Tibial artery (tissue), 4 donors: ENCODE data around the gene CCNC.

ENCODE experiments used
- DNase-seq, 2 donors: peaks; one replicate each; pipeline ENCODE4 v3.0.0-alpha.2; 2019
- H3K27ac ChIP-seq, 2 donors: fragments of 200-600 bp; sonication (generic) in 1 of 2; 1 replicate in 1 of 2; 2 replicates in 1 of 2; pipeline ENCODE4 v1.5.1; 2018 to 2019; ENCODE audit warnings: mild to moderate bottlenecking in 1 of 2
- H3K27me3 ChIP-seq, 2 donors: fragments of 200-600 bp; sonication (generic) in 1 of 2; one replicate each; pipeline versions ENCODE4 v1.5.1 to v1.6.0; 2016 to 2019
- H3K36me3 ChIP-seq, 3 donors: fragments of 200-600 bp; sonication (generic) in 2 of 3; one replicate each; pipeline ENCODE4 v1.5.1; 2016 to 2019; ENCODE audit warnings: mild to moderate bottlenecking in 2 of 3
- H3K4me1 ChIP-seq, 4 donors: fragments of 200-600 bp; sonication (generic) in 2 of 4; 1 replicate in 3 of 4; 2 replicates in 1 of 4; pipeline ENCODE4 v1.5.1; 2016 to 2019
- H3K4me3 ChIP-seq, 2 donors: fragments of 200-600 bp; sonication (generic) in 1 of 2; 1 replicate in 1 of 2; 2 replicates in 1 of 2; pipeline ENCODE4 v1.5.1; 2018 to 2019; ENCODE audit warnings: mild to moderate bottlenecking in 2 of 2
- H3K9me3 ChIP-seq, 3 donors: fragments of 200-600 bp; sonication (generic) in 1 of 3; one replicate each; pipeline ENCODE4 v1.5.1; 2016 to 2019
- intact Hi-C: fragments of 100-400 bp; cut with DNase I; formaldehyde crosslinking; loops from one replicate; pipeline ENCODE4 v1.15.0; 2023; ENCODE audit warnings: low total_unique reads
- TF ChIP-seq, protein P1 (sequence below), 2 experiments: fragments of 200-600 bp in 1 of 2; fragments of 450-650 bp in 1 of 2; IDR thresholded peaks; one replicate each; pipeline ENCODE4 v1.5.1; 2017 to 2019; ENCODE audit warnings: antibody characterized with exemption in 2 of 2, mild to moderate bottlenecking in 1 of 2, moderate library complexity in 1 of 2

The CCNC gene

GRCh38 chr6:99591673-99592364, 23.4 kb upstream of the CCNC start:
- Histone ChIP-seq H3K27ac (no peak overlapping the region), H3K27me3 (peaks cover 0 to 72% of the 10 kb centered on the region in 2 donors), H3K9me3 (no peaks in the 10 kb centered on the region), H3K4me1 (peaks cover 0 to 29% (median 21%) of the 10 kb centered on the region in 4 donors), H3K36me3 (no peaks in the 10 kb centered on the region), H3K4me3 (no peak overlapping the region)
- no peak for DNase-seq
- intact Hi-C loops: no loop called here
- TF ChIP-seq, protein P1, sequence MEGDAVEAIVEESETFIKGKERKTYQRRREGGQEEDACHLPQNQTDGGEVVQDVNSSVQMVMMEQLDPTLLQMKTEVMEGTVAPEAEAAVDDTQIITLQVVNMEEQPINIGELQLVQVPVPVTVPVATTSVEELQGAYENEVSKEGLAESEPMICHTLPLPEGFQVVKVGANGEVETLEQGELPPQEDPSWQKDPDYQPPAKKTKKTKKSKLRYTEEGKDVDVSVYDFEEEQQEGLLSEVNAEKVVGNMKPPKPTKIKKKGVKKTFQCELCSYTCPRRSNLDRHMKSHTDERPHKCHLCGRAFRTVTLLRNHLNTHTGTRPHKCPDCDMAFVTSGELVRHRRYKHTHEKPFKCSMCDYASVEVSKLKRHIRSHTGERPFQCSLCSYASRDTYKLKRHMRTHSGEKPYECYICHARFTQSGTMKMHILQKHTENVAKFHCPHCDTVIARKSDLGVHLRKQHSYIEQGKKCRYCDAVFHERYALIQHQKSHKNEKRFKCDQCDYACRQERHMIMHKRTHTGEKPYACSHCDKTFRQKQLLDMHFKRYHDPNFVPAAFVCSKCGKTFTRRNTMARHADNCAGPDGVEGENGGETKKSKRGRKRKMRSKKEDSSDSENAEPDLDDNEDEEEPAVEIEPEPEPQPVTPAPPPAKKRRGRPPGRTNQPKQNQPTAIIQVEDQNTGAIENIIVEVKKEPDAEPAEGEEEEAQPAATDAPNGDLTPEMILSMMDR (IDR thresholded peaks at IDR 0.05): no peak

DNA sequence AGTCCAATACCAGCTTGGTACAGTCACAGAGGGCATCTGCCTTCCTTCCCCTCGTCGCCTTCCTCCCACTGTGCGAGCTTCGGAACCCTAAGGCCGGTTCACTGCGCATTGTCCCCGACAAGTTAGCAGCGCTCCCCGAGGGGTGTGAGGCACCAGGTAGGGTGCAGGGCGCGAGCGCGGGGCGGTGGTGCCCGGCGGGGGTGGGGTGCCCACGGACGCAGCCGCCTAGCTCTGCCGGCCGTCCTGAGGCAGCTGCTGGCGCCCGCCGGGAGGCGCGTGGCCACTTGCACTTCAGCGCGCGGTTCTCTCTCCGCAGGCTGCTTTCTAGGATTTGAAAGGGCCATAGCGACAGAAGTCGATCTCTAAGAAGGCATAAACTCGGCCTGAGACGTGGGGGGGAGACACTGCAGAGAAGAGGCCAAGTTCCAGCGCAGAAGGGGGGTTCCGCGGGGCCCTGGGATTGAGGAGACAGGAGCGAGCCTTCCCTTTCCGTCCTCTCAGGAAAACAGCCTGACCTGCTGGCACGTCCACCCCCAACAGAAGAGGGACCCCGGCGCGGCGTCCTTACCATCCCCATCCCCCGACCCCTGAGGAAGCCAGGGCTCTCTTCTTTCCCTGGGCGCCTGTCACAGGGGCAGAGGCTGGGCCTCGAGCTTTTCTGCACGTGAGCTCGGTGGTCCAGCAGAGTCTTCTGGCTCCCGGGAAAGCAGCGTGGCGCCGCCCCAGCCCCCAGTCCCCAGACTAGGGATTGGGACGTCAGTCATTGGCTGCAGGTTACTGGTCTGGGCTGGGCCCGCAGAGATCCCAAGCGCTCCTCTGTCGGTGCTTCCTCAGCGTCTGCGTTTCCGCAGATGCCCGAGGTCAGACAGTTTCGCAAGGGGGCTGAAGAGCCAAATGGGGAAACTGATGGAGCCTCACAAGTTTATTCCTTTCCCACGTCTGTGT, 22.5 kb upstream of the CCNC start:
- DNase-seq: no peak
- Histone ChIP-seq H3K9me3 (no peaks in the 10 kb centered on the region), H3K36me3 (no peaks in the 10 kb centered on the region), H3K27ac (no peak overlapping the region), H3K27me3 (peaks cover 0 to 65% of the 10 kb centered on the region in 2 donors), H3K4me1 (peaks cover 0 to 29% (median 21%) of the 10 kb centered on the region in 4 donors), H3K4me3 (no peak overlapping the region)
- intact Hi-C loops: no loop called here
- TF ChIP-seq, protein P1 (IDR thresholded peaks at IDR 0.05): no peak

DNA sequence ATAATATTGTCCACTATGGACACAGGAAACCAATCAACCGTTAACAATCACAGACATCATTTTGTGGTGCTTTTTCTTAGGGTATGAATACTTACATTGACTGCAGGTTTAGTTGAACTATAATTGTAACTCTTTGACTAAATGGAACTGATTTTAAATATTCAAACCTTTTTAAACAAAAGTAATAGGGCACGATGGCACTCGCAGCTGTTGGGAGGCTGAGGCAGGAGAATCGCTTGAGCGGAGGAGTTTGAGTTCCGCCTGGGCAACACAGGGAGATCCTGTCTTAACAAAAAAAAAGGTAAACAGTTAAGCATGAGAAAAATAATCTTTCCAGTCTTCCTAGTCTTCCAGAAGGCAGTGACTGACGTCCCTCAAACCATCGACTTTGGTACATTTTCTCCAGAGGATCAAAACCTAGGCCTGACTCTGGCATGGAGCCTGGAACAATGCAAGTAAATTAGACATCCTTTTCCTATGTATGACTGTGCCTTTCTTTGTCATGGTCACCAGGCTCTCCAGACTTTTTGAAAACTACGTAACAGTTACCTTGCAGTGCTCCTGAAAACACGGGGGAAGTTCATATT, 21.5 kb upstream of the CCNC start:
- H3K4me1 ChIP-seq: peaks cover 0 to 29% (median 21%) of the 10 kb centered on the region in 4 donors
- no peaks in the 10 kb centered on the region for H3K36me3 ChIP-seq
- TF ChIP-seq, protein P1 (IDR thresholded peaks at IDR 0.05): no peak
- DNase-seq: no peak
- no peak overlapping the region for H3K4me3 ChIP-seq
- intact Hi-C loops: loop anchor here (5.0 kb wide), 1 partner anchor 157 kb away; no protein-coding TSS in a partner anchor
- no peaks in the 10 kb centered on the region for H3K9me3 ChIP-seq
- H3K27ac ChIP-seq: no peak overlapping the region
- H3K27me3 ChIP-seq: peaks cover 0 to 55% of the 10 kb centered on the region in 2 donors

GRCh38 chr6:99589290-99589672, 20.8 kb upstream of the CCNC start:
- no peaks in the 10 kb centered on the region for H3K36me3 ChIP-seq
- H3K9me3 ChIP-seq: no peaks in the 10 kb centered on the region
- peaks cover 0 to 29% (median 21%) of the 10 kb centered on the region in 4 donors for H3K4me1 ChIP-seq
- no peak overlapping the region for H3K27ac ChIP-seq
- peaks cover 0 to 48% of the 10 kb centered on the region in 2 donors for H3K27me3 ChIP-seq
- TF ChIP-seq, protein P1 (IDR thresholded peaks at IDR 0.05): no peak
- intact Hi-C loops: loop anchor here (5.0 kb wide), 1 partner anchor 158 kb away; no protein-coding TSS in a partner anchor
- peak overlapping the region; percentile 48 to 50 for H3K4me3 ChIP-seq
- DNase-seq: no peak

DNA sequence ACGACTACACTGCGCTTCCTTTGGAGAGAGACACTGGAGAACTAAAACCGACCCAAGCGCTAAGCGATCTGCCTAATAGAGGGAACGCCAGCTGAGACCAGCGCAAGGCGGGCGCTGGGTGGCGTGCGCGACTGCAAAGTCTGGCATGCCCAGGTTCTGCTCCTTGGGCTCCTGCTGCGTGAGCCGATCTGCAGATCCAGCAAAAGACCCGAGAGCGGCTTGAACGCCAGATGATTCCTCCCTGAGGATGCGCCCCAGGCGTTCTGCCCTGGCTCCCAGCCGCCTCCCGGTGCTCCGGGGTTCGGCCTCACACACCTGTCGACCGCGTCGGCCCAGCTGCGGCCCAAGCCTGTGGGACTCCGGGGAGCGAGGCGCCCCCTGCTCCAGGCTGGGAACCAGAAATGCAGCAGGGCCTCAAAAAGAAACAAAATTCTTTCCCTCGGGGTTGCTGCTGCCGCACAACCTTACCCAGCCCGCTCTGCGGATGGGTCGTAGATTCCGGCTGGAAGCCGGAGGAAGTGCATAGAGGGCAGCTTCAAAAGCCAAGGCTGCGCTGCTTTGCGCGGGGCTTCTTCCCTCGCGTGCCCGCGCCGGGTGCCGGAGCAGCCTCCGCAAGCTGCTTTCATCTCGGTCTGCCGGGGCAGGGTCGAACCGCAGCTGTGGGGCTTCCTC, 20.3 kb upstream of the CCNC start:
- peak; percentile 56 to 76 for DNase-seq
- TF ChIP-seq, protein P1 (IDR thresholded peaks at IDR 0.05): peak; percentile 23 to 43
- Histone ChIP-seq H3K4me3 (peak overlapping the region; percentile 48 to 50), H3K9me3 (no peaks in the 10 kb centered on the region), H3K27ac (no peak overlapping the region), H3K27me3 (peaks cover 0 to 43% of the 10 kb centered on the region in 2 donors), H3K36me3 (no peaks in the 10 kb centered on the region), H3K4me1 (peaks cover 0 to 29% (median 21%) of the 10 kb centered on the region in 4 donors)
- intact Hi-C loops: loop anchor here (5.0 kb wide), 1 partner anchor 159 kb away; no protein-coding TSS in a partner anchor
